ENCODE data around the gene CD209. TPM values are rescaled to one million over a fixed set of nuclear protein-coding genes. Genes with fewer than 3 reads are reported as not detected.

CD209 gene
- total and polyA plus RNA-seq, 4 experiments from 2014 or later, result 0.17 to 0.28 TPM; not detected in 2

- H3K27me3 ChIP-seq (ENCODE audit: insufficient read depth, low read length), result no peaks in the 10 kb centered on the region
- H3K9me3 ChIP-seq (ENCODE audit: control insufficient read depth in 1 of 2, low read length in 2 of 2), result no peaks in the 10 kb centered on the region
- Mint-ChIP-seq H3K4me1 (peaks cover 0 to 4% (median under 1%) of the 10 kb centered on the region in 4 donors), H3K4me3 (no peak overlapping the region), H3K36me3 (no peaks in the 10 kb centered on the region), H3K9me3 (peaks cover 0 to 12% (median 3%) of the 10 kb centered on the region in 8 donors), H3K27ac (no peak overlapping the region), H3K27me3 (peaks cover 0 to 3% of the 10 kb centered on the region in 2 donors)
- intact Hi-C loops (cut with micrococcal nuclease), result no loop called here
- POLR2A ChIA-PET (ENCODE audit: partially characterized antibody), result no interaction called here
- peaks cover 5% of the 10 kb centered on the region for H3K4me1 ChIP-seq (ENCODE audit: insufficient read depth, low read length)
- no peak overlapping the region for H3K27ac ChIP-seq (ENCODE audit: low read depth, low read length)
- no peaks in the 10 kb centered on the region for H3K36me3 ChIP-seq (ENCODE audit: insufficient read depth, low read length)
- CTCF ChIA-PET (ENCODE audit: partially characterized antibody), result no interaction called here
- H3K4me3 ChIP-seq (ENCODE audit: low read length in 2 of 2), result no peak overlapping the region
- DNase-seq, result no peak
Observed at GRCh38 chr19:7720351-7720750, 27.0 kb downstream of the CD209 start.

- no peaks in the 10 kb centered on the region for H3K27me3 ChIP-seq (ENCODE audit: insufficient read depth, low read length)
- CTCF ChIA-PET (ENCODE audit: partially characterized antibody), result no interaction called here
- intact Hi-C loops (cut with micrococcal nuclease), result no loop called here
- Mint-ChIP-seq H3K4me3 (no peak overlapping the region), H3K36me3 (no peaks in the 10 kb centered on the region), H3K9me3 (peaks cover 0 to 12% (median 3%) of the 10 kb centered on the region in 8 donors), H3K4me1 (peaks cover 0 to 4% (median 4%) of the 10 kb centered on the region in 4 donors), H3K27me3 (peaks cover 0 to 1% of the 10 kb centered on the region in 2 donors), H3K27ac (peak overlapping the region in 1 of 7 donors; percentile 46)
- no peak for DNase-seq
- POLR2A ChIA-PET (ENCODE audit: partially characterized antibody), result interaction anchor here (1.1 kb wide), 1 partner anchor 13 kb away, joined by 3 read pairs; no protein-coding TSS in a partner anchor
- H3K36me3 ChIP-seq (ENCODE audit: insufficient read depth, low read length), result no peaks in the 10 kb centered on the region
- H3K9me3 ChIP-seq (ENCODE audit: control insufficient read depth in 1 of 2, low read length in 2 of 2), result no peaks in the 10 kb centered on the region
- H3K4me3 ChIP-seq (ENCODE audit: low read length in 2 of 2), result no peak overlapping the region
- H3K4me1 ChIP-seq (ENCODE audit: insufficient read depth, low read length), result peaks cover 5% of the 10 kb centered on the region
- no peak overlapping the region for H3K27ac ChIP-seq (ENCODE audit: low read depth, low read length)
Observed at GRCh38 chr19:7718668-7719067, 28.7 kb downstream of the CD209 start.

DNA sequence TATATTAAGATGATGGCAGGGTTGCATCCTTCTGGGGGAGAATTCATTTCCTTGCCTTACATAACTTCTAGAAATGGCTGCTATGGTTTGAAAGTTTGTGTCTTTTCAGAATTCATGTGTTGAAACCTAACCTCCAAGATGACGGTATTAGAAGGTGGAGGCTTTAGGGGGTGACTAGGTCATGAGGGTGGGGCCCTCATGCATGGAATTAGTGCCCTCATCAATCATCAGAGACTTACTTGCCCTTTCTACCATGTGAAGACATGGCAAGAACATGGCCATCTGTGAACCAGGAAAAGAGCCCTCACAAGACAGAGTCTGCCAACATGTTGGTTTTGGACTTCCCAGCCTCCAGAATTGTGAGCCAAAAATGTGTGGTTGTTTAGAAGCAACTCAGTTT is 30.6 kb downstream of the CD209 start:
- H3K9me3 Mint-ChIP-seq, result peaks cover 0 to 12% (median 3%) of the 10 kb centered on the region in 8 donors
- peaks cover 0 to 4% (median 3%) of the 10 kb centered on the region in 4 donors for H3K4me1 Mint-ChIP-seq
- DNase-seq, result no peak
- Histone ChIP-seq H3K27ac (ENCODE audit: low read depth, low read length) (no peak overlapping the region), H3K4me1 (ENCODE audit: insufficient read depth, low read length) (peaks cover 5% of the 10 kb centered on the region), H3K27me3 (ENCODE audit: insufficient read depth, low read length) (no peaks in the 10 kb centered on the region), H3K9me3 (ENCODE audit: control insufficient read depth in 1 of 2, low read length in 2 of 2) (no peaks in the 10 kb centered on the region), H3K4me3 (ENCODE audit: low read length in 2 of 2) (no peak overlapping the region), H3K36me3 (ENCODE audit: insufficient read depth, low read length) (no peaks in the 10 kb centered on the region)
- ChIA-PET CTCF (ENCODE audit: partially characterized antibody) (no interaction called here), POLR2A (ENCODE audit: partially characterized antibody) (interaction anchor here (1.9 kb wide), 1 partner anchor 11 kb away, joined by 3 read pairs; no protein-coding TSS in a partner anchor)
- no peak overlapping the region for H3K4me3 Mint-ChIP-seq
- H3K36me3 Mint-ChIP-seq, result no peaks in the 10 kb centered on the region
- intact Hi-C loops (cut with micrococcal nuclease), result no loop called here
- H3K27ac Mint-ChIP-seq, result peak overlapping the region in 1 of 7 donors; percentile 6
- no peaks in the 10 kb centered on the region for H3K27me3 Mint-ChIP-seq

DNA sequence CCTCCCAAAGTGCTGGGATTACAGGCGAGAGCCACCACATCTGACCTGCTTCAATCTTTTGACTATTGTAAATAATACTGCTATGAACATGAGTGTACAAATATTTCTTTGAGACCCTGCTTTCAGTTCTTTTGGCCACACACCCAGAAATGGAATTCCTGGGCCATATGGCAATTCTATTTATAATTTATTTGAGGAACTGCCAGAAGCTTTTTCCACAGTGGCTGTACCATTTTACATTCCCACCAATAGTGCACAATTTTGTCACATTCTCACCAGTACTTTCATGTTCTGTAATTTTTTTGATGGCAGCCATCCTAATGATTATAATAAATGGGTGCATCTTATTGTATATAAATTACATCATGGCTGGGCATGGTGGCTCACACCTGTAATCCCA is 31.7 kb downstream of the CD209 start:
- DNase-seq, result no peak

DNA sequence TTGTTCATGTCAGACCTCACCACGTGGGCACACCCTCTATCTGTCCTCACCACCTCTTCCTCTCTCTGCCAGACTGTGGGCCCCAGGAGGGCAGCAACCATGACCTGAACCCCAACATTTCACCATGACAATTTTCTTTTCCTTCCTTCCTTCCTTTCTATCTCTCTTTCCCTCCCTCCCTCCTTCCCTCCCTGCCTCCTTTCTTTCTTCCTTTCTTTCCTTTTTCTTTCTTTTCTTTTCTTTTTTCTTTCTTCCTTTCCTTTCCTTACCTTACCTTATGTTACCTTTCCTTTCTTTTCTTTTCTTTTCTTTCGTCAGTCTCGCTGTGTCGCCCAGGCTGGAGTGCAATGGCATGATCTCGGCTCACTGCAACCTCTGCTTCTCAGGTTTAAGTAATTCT is 36.7 kb downstream of the CD209 start:
- intact Hi-C loops (cut with micrococcal nuclease), result no loop called here
- Mint-ChIP-seq H3K27me3 (no peaks in the 10 kb centered on the region), H3K4me3 (no peak overlapping the region), H3K36me3 (no peaks in the 10 kb centered on the region), H3K27ac (peak overlapping the region in 2 of 7 donors; percentile 26 to 36), H3K4me1 (peaks cover 15 to 30% (median 19%) of the 10 kb centered on the region in 4 donors), H3K9me3 (no peaks in the 10 kb centered on the region)
- Histone ChIP-seq H3K4me1 (ENCODE audit: insufficient read depth, low read length) (peaks cover 24% of the 10 kb centered on the region), H3K9me3 (ENCODE audit: control insufficient read depth in 1 of 2, low read length in 2 of 2) (no peaks in the 10 kb centered on the region), H3K27me3 (ENCODE audit: insufficient read depth, low read length) (no peaks in the 10 kb centered on the region), H3K4me3 (ENCODE audit: low read length in 2 of 2) (no peak overlapping the region), H3K27ac (ENCODE audit: low read depth, low read length) (no peak overlapping the region), H3K36me3 (ENCODE audit: insufficient read depth, low read length) (no peaks in the 10 kb centered on the region)
- CTCF ChIA-PET (ENCODE audit: partially characterized antibody), result interaction anchor here (1.0 kb wide), 1 partner anchor 13 kb away, joined by 3 read pairs; no protein-coding TSS in a partner anchor
- POLR2A ChIA-PET (ENCODE audit: partially characterized antibody), result no interaction called here
- DNase-seq, result no peak

More for the DNA sequence above, 31.7 kb downstream of the CD209 start:
- peaks cover 5% of the 10 kb centered on the region for H3K4me1 ChIP-seq (ENCODE audit: insufficient read depth, low read length)
- H3K9me3 Mint-ChIP-seq, result peaks cover 0 to 12% (median 3%) of the 10 kb centered on the region in 8 donors
- no peaks in the 10 kb centered on the region for H3K27me3 Mint-ChIP-seq
- intact Hi-C loops (cut with micrococcal nuclease), result no loop called here
- H3K4me3 Mint-ChIP-seq, result no peak overlapping the region
- H3K36me3 ChIP-seq (ENCODE audit: insufficient read depth, low read length), result no peaks in the 10 kb centered on the region
- ChIA-PET POLR2A (ENCODE audit: partially characterized antibody) (interaction anchor here (1.9 kb wide), 1 partner anchor 10 kb away, joined by 3 read pairs; no protein-coding TSS in a partner anchor), CTCF (ENCODE audit: partially characterized antibody) (no interaction called here)
- H3K27ac Mint-ChIP-seq, result no peak overlapping the region
- no peak overlapping the region for H3K4me3 ChIP-seq (ENCODE audit: low read length in 2 of 2)
- H3K27me3 ChIP-seq (ENCODE audit: insufficient read depth, low read length), result no peaks in the 10 kb centered on the region
- H3K9me3 ChIP-seq (ENCODE audit: control insufficient read depth in 1 of 2, low read length in 2 of 2), result no peaks in the 10 kb centered on the region
- H3K27ac ChIP-seq (ENCODE audit: low read depth, low read length), result no peak overlapping the region
- peaks cover 0 to 4% (median 3%) of the 10 kb centered on the region in 4 donors for H3K4me1 Mint-ChIP-seq
- H3K36me3 Mint-ChIP-seq, result no peaks in the 10 kb centered on the region

GRCh38 chr19:7709932-7710460 is 37.3 kb downstream of the CD209 start:
- H3K27me3 Mint-ChIP-seq, result no peaks in the 10 kb centered on the region
- Histone ChIP-seq H3K4me3 (ENCODE audit: low read length in 2 of 2) (no peak overlapping the region), H3K9me3 (ENCODE audit: control insufficient read depth in 1 of 2, low read length in 2 of 2) (no peaks in the 10 kb centered on the region), H3K4me1 (ENCODE audit: insufficient read depth, low read length) (peaks cover 30% of the 10 kb centered on the region), H3K27me3 (ENCODE audit: insufficient read depth, low read length) (no peaks in the 10 kb centered on the region), H3K27ac (ENCODE audit: low read depth, low read length) (no peak overlapping the region), H3K36me3 (ENCODE audit: insufficient read depth, low read length) (no peaks in the 10 kb centered on the region)
- no peaks in the 10 kb centered on the region for H3K36me3 Mint-ChIP-seq
- ChIA-PET CTCF (ENCODE audit: partially characterized antibody) (no interaction called here), POLR2A (ENCODE audit: partially characterized antibody) (no interaction called here)
- no peak for DNase-seq
- intact Hi-C loops (cut with micrococcal nuclease), result loop anchor here (10.0 kb wide), 1 partner anchor 45 kb away; no protein-coding TSS in a partner anchor
- no peak overlapping the region for H3K4me3 Mint-ChIP-seq
- no peaks in the 10 kb centered on the region for H3K9me3 Mint-ChIP-seq
- peaks cover 19 to 36% (median 24%) of the 10 kb centered on the region in 4 donors for H3K4me1 Mint-ChIP-seq
- peak overlapping the region in 2 of 7 donors; percentile 29 to 36 for H3K27ac Mint-ChIP-seq

GRCh38 chr19:7706955-7707456 is 40.3 kb downstream of the CD209 start:
- H3K4me1 ChIP-seq (ENCODE audit: insufficient read depth, low read length), result peaks cover 38% of the 10 kb centered on the region
- CTCF ChIA-PET (ENCODE audit: partially characterized antibody), result interaction anchor here (3.1 kb wide), 1 partner anchor 26 kb away, joined by 12 read pairs; the partner anchor contains the start of gene TRAPPC5
- Mint-ChIP-seq H3K36me3 (no peaks in the 10 kb centered on the region), H3K9me3 (no peaks in the 10 kb centered on the region), H3K4me3 (peak overlapping the region in 7 of 8 donors; percentile 46 to 90 (median 84)), H3K27ac (peak overlapping the region; percentile 87 to 98 (median 98)), H3K4me1 (peaks cover 19 to 51% (median 33%) of the 10 kb centered on the region in 4 donors), H3K27me3 (no peaks in the 10 kb centered on the region)
- intact Hi-C loops (cut with micrococcal nuclease), result loop anchor here (10.0 kb wide), 1 partner anchor 48 kb away; no protein-coding TSS in a partner anchor
- no peaks in the 10 kb centered on the region for H3K27me3 ChIP-seq (ENCODE audit: insufficient read depth, low read length)
- DNase-seq, result no peak
- H3K4me3 ChIP-seq (ENCODE audit: low read length in 2 of 2), result no peak overlapping the region
- POLR2A ChIA-PET (ENCODE audit: partially characterized antibody), result interaction anchor here (0.7 to 3.0 kb wide), 7 partner anchors 9 to 357 kb away, joined by 3 to 29 read pairs (median 3); partner anchors contain the start of genes ARHGEF18, PET100, TRAPPC5 and XAB2
- H3K36me3 ChIP-seq (ENCODE audit: insufficient read depth, low read length), result no peaks in the 10 kb centered on the region
- peak overlapping the region; percentile 72 for H3K27ac ChIP-seq (ENCODE audit: low read depth, low read length)
- H3K9me3 ChIP-seq (ENCODE audit: control insufficient read depth in 1 of 2, low read length in 2 of 2), result no peaks in the 10 kb centered on the region
